Endothelial cell (in vitro differentiated cells): Measurements from ENCODE around the gene DUSP2. TPM values are rescaled to one million over a fixed set of nuclear protein-coding genes. Genes with fewer than 3 reads are reported as not detected.

Experiments
- DNase-seq: peaks from one replicate; pipeline ENCODE4 v3.0.0; 2021; ENCODE audit warnings: low spot score
- H3K27ac Mint-ChIP-seq: one replicate; pipeline ENCODE4 v1.8.0; 2021; ENCODE audit warnings: mixed read lengths, inconsistent platforms; ENCODE audit not compliant: unreplicated experiment
- H3K27me3 Mint-ChIP-seq: one replicate; pipeline ENCODE4 v1.8.0; 2021; ENCODE audit warnings: mild to moderate bottlenecking, moderate library complexity, mixed read lengths, inconsistent platforms; ENCODE audit not compliant: unreplicated experiment
- H3K36me3 Mint-ChIP-seq: one replicate; pipeline ENCODE4 v1.8.0; 2021; ENCODE audit warnings: mild to moderate bottlenecking, low read depth, mixed read lengths, inconsistent platforms; ENCODE audit not compliant: unreplicated experiment
- H3K4me1 Mint-ChIP-seq: one replicate; pipeline ENCODE4 v1.8.0; 2021; ENCODE audit warnings: mild to moderate bottlenecking, mixed read lengths, inconsistent platforms; ENCODE audit not compliant: unreplicated experiment
- H3K4me3 Mint-ChIP-seq: one replicate; pipeline ENCODE4 v1.8.0; 2021; ENCODE audit warnings: mild to moderate bottlenecking, mixed read lengths, inconsistent platforms; ENCODE audit not compliant: unreplicated experiment
- H3K9me3 Mint-ChIP-seq: one replicate; pipeline ENCODE4 v1.8.0; 2021; ENCODE audit warnings: mixed read lengths, inconsistent platforms; ENCODE audit not compliant: unreplicated experiment
- long read RNA-seq: library from polyadenylated mRNA; unstranded; transcript quantifications from one replicate; pipeline ENCODE4 v2.0.0, GENCODE V29; 2020; ENCODE audit not compliant: unreplicated experiment
- total RNA-seq: library from RNA; stranded (reverse); fragmentation: NEBNext Ultra II Directional; extraction: Animal tissue kit (Norgen Biotek cat#: 25700); gene quantifications from one replicate; pipeline ENCODE4 v1.2.1, GENCODE V29; 2021; ENCODE audit not compliant: unreplicated experiment
- TF ChIP-seq, protein P1 (sequence below): fragments of 200-600 bp; sonication (generic); IDR thresholded peaks from one replicate; pipeline ENCODE4 v1.5.0; 2021; ENCODE audit warnings: antibody characterized with exemption; ENCODE audit not compliant: unreplicated experiment

DUSP2 gene, protein sequence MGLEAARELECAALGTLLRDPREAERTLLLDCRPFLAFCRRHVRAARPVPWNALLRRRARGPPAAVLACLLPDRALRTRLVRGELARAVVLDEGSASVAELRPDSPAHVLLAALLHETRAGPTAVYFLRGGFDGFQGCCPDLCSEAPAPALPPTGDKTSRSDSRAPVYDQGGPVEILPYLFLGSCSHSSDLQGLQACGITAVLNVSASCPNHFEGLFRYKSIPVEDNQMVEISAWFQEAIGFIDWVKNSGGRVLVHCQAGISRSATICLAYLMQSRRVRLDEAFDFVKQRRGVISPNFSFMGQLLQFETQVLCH
- not detected for total RNA-seq
- long read RNA-seq = 0 reads

- TF ChIP-seq, protein P1, sequence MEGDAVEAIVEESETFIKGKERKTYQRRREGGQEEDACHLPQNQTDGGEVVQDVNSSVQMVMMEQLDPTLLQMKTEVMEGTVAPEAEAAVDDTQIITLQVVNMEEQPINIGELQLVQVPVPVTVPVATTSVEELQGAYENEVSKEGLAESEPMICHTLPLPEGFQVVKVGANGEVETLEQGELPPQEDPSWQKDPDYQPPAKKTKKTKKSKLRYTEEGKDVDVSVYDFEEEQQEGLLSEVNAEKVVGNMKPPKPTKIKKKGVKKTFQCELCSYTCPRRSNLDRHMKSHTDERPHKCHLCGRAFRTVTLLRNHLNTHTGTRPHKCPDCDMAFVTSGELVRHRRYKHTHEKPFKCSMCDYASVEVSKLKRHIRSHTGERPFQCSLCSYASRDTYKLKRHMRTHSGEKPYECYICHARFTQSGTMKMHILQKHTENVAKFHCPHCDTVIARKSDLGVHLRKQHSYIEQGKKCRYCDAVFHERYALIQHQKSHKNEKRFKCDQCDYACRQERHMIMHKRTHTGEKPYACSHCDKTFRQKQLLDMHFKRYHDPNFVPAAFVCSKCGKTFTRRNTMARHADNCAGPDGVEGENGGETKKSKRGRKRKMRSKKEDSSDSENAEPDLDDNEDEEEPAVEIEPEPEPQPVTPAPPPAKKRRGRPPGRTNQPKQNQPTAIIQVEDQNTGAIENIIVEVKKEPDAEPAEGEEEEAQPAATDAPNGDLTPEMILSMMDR = no peak
- no peak within 1 kb of the TSS for H3K27ac Mint-ChIP-seq
- peak within 1 kb of the TSS; percentile 74 for H3K4me3 Mint-ChIP-seq
- H3K4me1 Mint-ChIP-seq = peaks cover 8% of the 10 kb centered on the region
- DNase-seq = peak; percentile 38
- H3K9me3 Mint-ChIP-seq = no peaks in the 10 kb centered on the region
- no peaks in the 10 kb centered on the region for H3K36me3 Mint-ChIP-seq
- peaks cover 18% of the 10 kb centered on the region for H3K27me3 Mint-ChIP-seq
Observed at GRCh38 chr2:96145036-96145847, at the start of gene DUSP2. Gene DUSP2, minus strand, starts transcription at chr2:96145440. Its CDS starts 86 bp downstream, at chr2:96145354.

- H3K27me3 Mint-ChIP-seq = no peaks in the 10 kb centered on the region
- no peak overlapping the region for H3K4me3 Mint-ChIP-seq
- H3K27ac Mint-ChIP-seq = no peak overlapping the region
- no peaks in the 10 kb centered on the region for H3K4me1 Mint-ChIP-seq
- TF ChIP-seq, protein P1 = no peak
- H3K36me3 Mint-ChIP-seq = peaks cover 18% of the 10 kb centered on the region
- no peak for DNase-seq
- H3K9me3 Mint-ChIP-seq = no peaks in the 10 kb centered on the region
Observed at GRCh38 chr2:96191937-96192670, 46.9 kb upstream of the DUSP2 start.

DNA sequence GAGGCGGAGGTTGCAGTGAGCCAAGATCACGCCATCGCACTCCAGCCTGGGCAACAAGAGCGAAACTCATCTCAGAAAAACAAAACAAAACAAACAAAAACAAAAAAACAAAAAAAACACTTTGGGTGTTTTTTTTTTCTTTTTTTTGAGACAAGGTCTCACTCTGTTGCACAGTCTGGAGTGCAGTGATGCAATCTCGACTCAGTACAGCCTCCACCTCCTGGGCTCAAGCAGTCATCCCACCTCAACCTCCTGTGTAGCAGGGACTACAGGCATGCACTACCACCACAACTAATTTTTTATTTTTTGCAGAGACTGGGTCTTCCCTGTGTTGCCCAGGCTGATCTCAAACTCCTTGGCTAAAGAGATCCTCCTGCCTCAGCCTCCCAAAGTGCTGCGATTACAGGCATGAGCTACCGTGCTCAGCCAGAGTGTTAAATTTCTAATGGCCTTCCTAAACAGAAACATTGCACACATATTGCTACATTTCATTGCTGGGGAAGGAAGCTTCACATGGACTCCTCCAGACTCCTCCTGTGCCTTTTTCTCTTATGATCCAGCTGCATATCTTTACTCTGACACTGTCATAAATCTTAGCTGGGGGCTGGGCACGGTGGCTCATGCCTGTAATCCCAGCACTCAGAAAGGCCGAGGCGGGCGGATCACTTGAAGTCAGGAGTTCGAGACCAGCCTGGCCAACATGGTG lies 43.7 kb upstream of the DUSP2 start:
- TF ChIP-seq, protein P1 = no peak
- H3K27ac Mint-ChIP-seq = no peak overlapping the region
- no peaks in the 10 kb centered on the region for H3K27me3 Mint-ChIP-seq
- no peak for DNase-seq
- no peaks in the 10 kb centered on the region for H3K4me1 Mint-ChIP-seq
- H3K9me3 Mint-ChIP-seq = no peaks in the 10 kb centered on the region
- H3K36me3 Mint-ChIP-seq = peaks cover 33% of the 10 kb centered on the region
- no peak overlapping the region for H3K4me3 Mint-ChIP-seq

- no peaks in the 10 kb centered on the region for H3K27me3 Mint-ChIP-seq
- no peak for DNase-seq
- TF ChIP-seq, protein P1 = no peak
- no peak overlapping the region for H3K27ac Mint-ChIP-seq
- no peaks in the 10 kb centered on the region for H3K4me1 Mint-ChIP-seq
- no peak overlapping the region for H3K4me3 Mint-ChIP-seq
- H3K36me3 Mint-ChIP-seq = peaks cover 22% of the 10 kb centered on the region
- H3K9me3 Mint-ChIP-seq = no peaks in the 10 kb centered on the region
Observed at GRCh38 chr2:96186562-96186961, 41.3 kb upstream of the DUSP2 start.
